ENCODE measurements around the gene RNF141. TPM values are rescaled to one million over a fixed set of nuclear protein-coding genes. Genes with fewer than 3 reads are reported as not detected.

Gene RNF141
- total and polyA plus RNA-seq, 2 donors: 20.0 to 20.4 TPM

- Histone ChIP-seq H3K9me3 (ENCODE audit: control insufficient read depth in 2 of 2, insufficient read depth in 1 of 2, low read length in 1 of 2) (no peaks in the 10 kb centered on the region), H3K27ac (ENCODE audit: low read depth in 1 of 2, low read length in 1 of 2) (no peak overlapping the region), H3K4me3 (ENCODE audit: low read length in 2 of 2) (no peak overlapping the region), H3K36me3 (ENCODE audit: control insufficient read depth in 2 of 2, insufficient read depth in 2 of 2, low read length in 1 of 2) (peaks cover 50 to 74% of the 10 kb centered on the region in 2 donors), H3K4me1 (ENCODE audit: control insufficient read depth in 2 of 2, insufficient read depth in 2 of 2, low read length in 2 of 2) (peaks cover 0 to 18% of the 10 kb centered on the region in 2 donors), H3K27me3 (ENCODE audit: control insufficient read depth in 2 of 2, insufficient read depth in 1 of 2, low read length in 1 of 2) (no peaks in the 10 kb centered on the region)
- no peak for DNase-seq (ENCODE audit: low read depth in 6 of 9, low spot score in 9 of 9)
- 91% methylated on average over 16 of the region's 16 CpGs for WGBS
Observed at GRCh38 chr11:10484461-10485180, 56.4 kb downstream of the RNF141 start.

GRCh38 chr11:10483584-10483983 lies 57.4 kb downstream of the RNF141 start:
- Histone ChIP-seq H3K9me3 (ENCODE audit: control insufficient read depth in 2 of 2, insufficient read depth in 1 of 2, low read length in 1 of 2) (no peaks in the 10 kb centered on the region), H3K27ac (ENCODE audit: low read depth in 1 of 2, low read length in 1 of 2) (no peak overlapping the region), H3K4me1 (ENCODE audit: control insufficient read depth in 2 of 2, insufficient read depth in 2 of 2, low read length in 2 of 2) (peaks cover 0 to 17% of the 10 kb centered on the region in 2 donors), H3K4me3 (ENCODE audit: low read length in 2 of 2) (no peak overlapping the region), H3K36me3 (ENCODE audit: control insufficient read depth in 2 of 2, insufficient read depth in 2 of 2, low read length in 1 of 2) (peaks cover 50 to 69% of the 10 kb centered on the region in 2 donors), H3K27me3 (ENCODE audit: control insufficient read depth in 2 of 2, insufficient read depth in 1 of 2, low read length in 1 of 2) (no peaks in the 10 kb centered on the region)
- DNase-seq (ENCODE audit: low read depth in 6 of 9, low spot score in 9 of 9): no peak
- WGBS: 62% methylated on average over 3 of the region's 3 CpGs

- WGBS: 100% methylated on average over 1 of the region's 1 CpG
- Histone ChIP-seq H3K4me3 (ENCODE audit: low read length in 2 of 2) (no peak overlapping the region), H3K9me3 (ENCODE audit: control insufficient read depth in 2 of 2, insufficient read depth in 1 of 2, low read length in 1 of 2) (no peaks in the 10 kb centered on the region), H3K27ac (ENCODE audit: low read depth in 1 of 2, low read length in 1 of 2) (no peak overlapping the region), H3K4me1 (ENCODE audit: control insufficient read depth in 2 of 2, insufficient read depth in 2 of 2, low read length in 2 of 2) (peaks cover 0 to 13% of the 10 kb centered on the region in 2 donors), H3K27me3 (ENCODE audit: control insufficient read depth in 2 of 2, insufficient read depth in 1 of 2, low read length in 1 of 2) (no peaks in the 10 kb centered on the region), H3K36me3 (ENCODE audit: control insufficient read depth in 2 of 2, insufficient read depth in 2 of 2, low read length in 1 of 2) (peaks cover 53 to 68% of the 10 kb centered on the region in 2 donors)
- no peak for DNase-seq (ENCODE audit: low read depth in 6 of 9, low spot score in 9 of 9)
Observed at GRCh38 chr11:10483174-10483573, 57.8 kb downstream of the RNF141 start.

GRCh38 chr11:10481560-10482349 lies 59.2 kb downstream of the RNF141 start:
- DNase-seq (ENCODE audit: low read depth in 6 of 9, low spot score in 9 of 9): no peak
- Histone ChIP-seq H3K4me3 (ENCODE audit: low read length in 2 of 2) (no peak overlapping the region), H3K27ac (ENCODE audit: low read depth in 1 of 2, low read length in 1 of 2) (no peak overlapping the region), H3K4me1 (ENCODE audit: control insufficient read depth in 2 of 2, insufficient read depth in 2 of 2, low read length in 2 of 2) (peaks cover 0 to 9% of the 10 kb centered on the region in 2 donors), H3K27me3 (ENCODE audit: control insufficient read depth in 2 of 2, insufficient read depth in 1 of 2, low read length in 1 of 2) (no peaks in the 10 kb centered on the region), H3K9me3 (ENCODE audit: control insufficient read depth in 2 of 2, insufficient read depth in 1 of 2, low read length in 1 of 2) (no peaks in the 10 kb centered on the region), H3K36me3 (ENCODE audit: control insufficient read depth in 2 of 2, insufficient read depth in 2 of 2, low read length in 1 of 2) (peaks cover 52 to 59% of the 10 kb centered on the region in 2 donors)
- WGBS: 94% methylated on average over 16 of the region's 16 CpGs

- H3K36me3 ChIP-seq (ENCODE audit: control insufficient read depth in 2 of 2, insufficient read depth in 2 of 2, low read length in 1 of 2): peaks cover 53 to 60% of the 10 kb centered on the region in 2 donors
- 94% methylated on average over 2 of the region's 2 CpGs for WGBS
- H3K9me3 ChIP-seq (ENCODE audit: control insufficient read depth in 2 of 2, insufficient read depth in 1 of 2, low read length in 1 of 2): no peaks in the 10 kb centered on the region
- no peak for DNase-seq (ENCODE audit: low read depth in 6 of 9, low spot score in 9 of 9)
- H3K27me3 ChIP-seq (ENCODE audit: control insufficient read depth in 2 of 2, insufficient read depth in 1 of 2, low read length in 1 of 2): no peaks in the 10 kb centered on the region
- H3K27ac ChIP-seq (ENCODE audit: low read depth in 1 of 2, low read length in 1 of 2): no peak overlapping the region
- no peak overlapping the region for H3K4me3 ChIP-seq (ENCODE audit: low read length in 2 of 2)
- H3K4me1 ChIP-seq (ENCODE audit: control insufficient read depth in 2 of 2, insufficient read depth in 2 of 2, low read length in 2 of 2): peaks cover 3% of the 10 kb centered on the region in 2 donors
Observed at GRCh38 chr11:10480760-10481159, 60.2 kb downstream of the RNF141 start.

- H3K4me3 ChIP-seq (ENCODE audit: low read length in 2 of 2): no peak overlapping the region
Observed at GRCh38 chr11:10480026-10480425, 61.0 kb downstream of the RNF141 start.

GRCh38 chr11:10478574-10479550 lies 62.1 kb downstream of the RNF141 start:
- 98% methylated on average over 16 of the region's 16 CpGs for WGBS
- no peak overlapping the region for H3K27ac ChIP-seq (ENCODE audit: low read depth in 1 of 2, low read length in 1 of 2)
- H3K4me1 ChIP-seq (ENCODE audit: control insufficient read depth in 2 of 2, insufficient read depth in 2 of 2, low read length in 2 of 2): peaks cover 0 to 3% of the 10 kb centered on the region in 2 donors
- no peaks in the 10 kb centered on the region for H3K9me3 ChIP-seq (ENCODE audit: control insufficient read depth in 2 of 2, insufficient read depth in 1 of 2, low read length in 1 of 2)
- no peaks in the 10 kb centered on the region for H3K27me3 ChIP-seq (ENCODE audit: control insufficient read depth in 2 of 2, insufficient read depth in 1 of 2, low read length in 1 of 2)
- no peak for DNase-seq (ENCODE audit: low read depth in 6 of 9, low spot score in 9 of 9)
- H3K4me3 ChIP-seq (ENCODE audit: low read length in 2 of 2): no peak overlapping the region
- peaks cover 43 to 49% of the 10 kb centered on the region in 2 donors for H3K36me3 ChIP-seq (ENCODE audit: control insufficient read depth in 2 of 2, insufficient read depth in 2 of 2, low read length in 1 of 2)

More at GRCh38 chr11:10480026-10480425, 61.0 kb downstream of the RNF141 start:
- H3K4me1 ChIP-seq (ENCODE audit: control insufficient read depth in 2 of 2, insufficient read depth in 2 of 2, low read length in 2 of 2): peaks cover 0 to 3% of the 10 kb centered on the region in 2 donors
- H3K27me3 ChIP-seq (ENCODE audit: control insufficient read depth in 2 of 2, insufficient read depth in 1 of 2, low read length in 1 of 2): no peaks in the 10 kb centered on the region
- no peaks in the 10 kb centered on the region for H3K9me3 ChIP-seq (ENCODE audit: control insufficient read depth in 2 of 2, insufficient read depth in 1 of 2, low read length in 1 of 2)
- DNase-seq (ENCODE audit: low read depth in 6 of 9, low spot score in 9 of 9): no peak
- WGBS: 98% methylated on average over 6 of the region's 6 CpGs
- H3K36me3 ChIP-seq (ENCODE audit: control insufficient read depth in 2 of 2, insufficient read depth in 2 of 2, low read length in 1 of 2): peaks cover 48 to 57% of the 10 kb centered on the region in 2 donors
- no peak overlapping the region for H3K27ac ChIP-seq (ENCODE audit: low read depth in 1 of 2, low read length in 1 of 2)

GRCh38 chr11:10478066-10478465 lies 62.9 kb downstream of the RNF141 start:
- Histone ChIP-seq H3K27ac (ENCODE audit: low read depth in 1 of 2, low read length in 1 of 2) (no peak overlapping the region), H3K36me3 (ENCODE audit: control insufficient read depth in 2 of 2, insufficient read depth in 2 of 2, low read length in 1 of 2) (peaks cover 41 to 49% of the 10 kb centered on the region in 2 donors), H3K27me3 (ENCODE audit: control insufficient read depth in 2 of 2, insufficient read depth in 1 of 2, low read length in 1 of 2) (no peaks in the 10 kb centered on the region), H3K9me3 (ENCODE audit: control insufficient read depth in 2 of 2, insufficient read depth in 1 of 2, low read length in 1 of 2) (no peaks in the 10 kb centered on the region), H3K4me3 (ENCODE audit: low read length in 2 of 2) (no peak overlapping the region), H3K4me1 (ENCODE audit: control insufficient read depth in 2 of 2, insufficient read depth in 2 of 2, low read length in 2 of 2) (peaks cover 0 to 3% of the 10 kb centered on the region in 2 donors)
- 95% methylated on average over 3 of the region's 3 CpGs for WGBS
- no peak for DNase-seq (ENCODE audit: low read depth in 6 of 9, low spot score in 9 of 9)
